GM23248 (cell line): ENCODE data around the gene PLA2G2C. TPM values are rescaled to one million over a fixed set of nuclear protein-coding genes. Genes with fewer than 3 reads are reported as not detected.

ENCODE experiments used
- DNase-seq: peaks from one replicate; pipeline ENCODE4 v3.0.0-alpha.2; 2015
- H2AFZ ChIP-seq: fragments of 200-600 bp; sonication (generic); 2 replicates; pipeline ENCODE4 v1.6.1; 2016; ENCODE audit warnings: antibody characterized with exemption
- H3F3A ChIP-seq: fragments of 200-600 bp; sonication (generic); 2 replicates; pipeline ENCODE4 v1.6.1; 2016; ENCODE audit warnings: mild to moderate bottlenecking, antibody characterized with exemption, mixed run types; ENCODE audit not compliant: insufficient read depth
- H3K27ac ChIP-seq: fragments of 200-600 bp; sonication (generic); 2 replicates; pipeline ENCODE4 v1.5.1; 2016; ENCODE audit warnings: mild to moderate bottlenecking
- H3K27me3 ChIP-seq: fragments of 200-600 bp; sonication (generic); replicated peaks from 2 replicates; pipeline ENCODE4 v1.6.1; 2016; ENCODE audit warnings: mild to moderate bottlenecking; ENCODE audit not compliant: insufficient read depth
- H3K36me3 ChIP-seq: fragments of 200-600 bp; sonication (generic); 2 replicates; pipeline ENCODE4 v1.6.1; 2016; ENCODE audit warnings: low read depth, mild to moderate bottlenecking
- H3K4me1 ChIP-seq: fragments of 200-600 bp; sonication (generic); 2 replicates; pipeline ENCODE4 v1.6.1; 2016; ENCODE audit warnings: mild to moderate bottlenecking; ENCODE audit not compliant: insufficient read depth
- H3K4me2 ChIP-seq: fragments of 200-600 bp; sonication (generic); one replicate; pipeline ENCODE4 v1.6.1; 2016; ENCODE audit warnings: mild to moderate bottlenecking; ENCODE audit not compliant: unreplicated experiment
- H3K4me3 ChIP-seq: fragments of 200-600 bp; sonication (generic); 2 replicates; pipeline ENCODE4 v1.5.1; 2016; ENCODE audit warnings: mild to moderate bottlenecking
- H3K79me2 ChIP-seq: fragments of 200-600 bp; sonication (generic); 2 replicates; pipeline ENCODE4 v1.6.1; 2016; ENCODE audit warnings: mild to moderate bottlenecking; ENCODE audit not compliant: insufficient read depth
- H3K9ac ChIP-seq: fragments of 200-600 bp; sonication (generic); 2 replicates; pipeline ENCODE4 v1.6.1; 2016; ENCODE audit warnings: mild to moderate bottlenecking
- H3K9me2 ChIP-seq: fragments of 200-600 bp; sonication (generic); 2 replicates; pipeline ENCODE4 v1.6.1; 2016; ENCODE audit warnings: mixed run types, mild to moderate bottlenecking, moderate library complexity; ENCODE audit not compliant: insufficient read depth
- H3K9me3 ChIP-seq: fragments of 200-600 bp; sonication (generic); one replicate; pipeline ENCODE4 v1.6.1; 2017; ENCODE audit warnings: low read depth
- H4K20me1 ChIP-seq: fragments of 200-600 bp; sonication (generic); 2 replicates; pipeline ENCODE4 v1.6.0; 2016; ENCODE audit not compliant: insufficient read depth
- EZH2 ChIP-seq: fragments of 200-600 bp; sonication (generic); IDR thresholded peaks from 2 replicates; pipeline ENCODE4 v1.6.1; 2018; ENCODE audit warnings: antibody characterized with exemption, mild to moderate bottlenecking; ENCODE audit not compliant: insufficient read depth, poor library complexity, severe bottlenecking
- EZH2phosphoT487 ChIP-seq: fragments of 200-600 bp; sonication (generic); IDR thresholded peaks from 2 replicates; pipeline ENCODE4 v1.6.1; 2018; ENCODE audit warnings: antibody characterized with exemption, moderate library complexity, mild to moderate bottlenecking, low read depth; ENCODE audit not compliant: insufficient read depth
- WGBS, 2 experiments: methylation state at CpG; one replicate each; pipeline ENCODE4 v1.1.6; 2015 to 2017; ENCODE audit warnings: low lambda C conversion rate in 2 of 2, low coverage in 1 of 2; ENCODE audit errors: missing lambda C conversion rate in 2 of 2; 5-methylcytosine and 5-hydroxymethylcytosine counted together
- in situ Hi-C: fragments of 300-500 bp; cut with MboI; formaldehyde crosslinking; loops from 2 replicates; pipeline ENCODE4 v1.15.0; 2020
- polyA plus RNA-seq: library from polyadenylated mRNA; unstranded; fragments of >200 nt; fragmentation: Nextera tagmentation; extraction: Ambion mirVana; gene quantifications from 2 replicates; pipeline ENCODE4 v1.2.1, GENCODE V29; 2016
- total RNA-seq: library from RNA; depleted of rRNA; stranded (reverse); fragments of >200 nt; shearing (Covaris generic); gene quantifications from 2 replicates; pipeline ENCODE4 v1.2.3, GENCODE V29; 2014

The PLA2G2C gene
- total and polyA plus RNA-seq, 2 experiments from 2014 or later: not detected

- TF ChIP-seq EZH2 (no peak), EZH2phosphoT487 (no peak)
- H3K9me2 ChIP-seq: no peaks in the 10 kb centered on the region
- H3K79me2 ChIP-seq: no peaks in the 10 kb centered on the region
- H3K27me3 ChIP-seq: peaks cover 59% of the 10 kb centered on the region
- DNase-seq: no peak
- H3K4me1 ChIP-seq: no peaks in the 10 kb centered on the region
- H2AFZ ChIP-seq: no peak overlapping the region
- H3K27ac ChIP-seq: no peak overlapping the region
- H3K4me2 ChIP-seq: no peak overlapping the region
- H3K36me3 ChIP-seq: no peaks in the 10 kb centered on the region
- in situ Hi-C loops: no loop called here
- H3K9ac ChIP-seq: no peak overlapping the region
- H3F3A ChIP-seq: no peaks in the 10 kb centered on the region
- WGBS, 2 experiments: 37 to 44% methylated on average over 2 of the region's 2 CpGs
- H3K4me3 ChIP-seq: no peak overlapping the region
- H4K20me1 ChIP-seq: no peaks in the 10 kb centered on the region
- no peaks in the 10 kb centered on the region for H3K9me3 ChIP-seq
Observed at GRCh38 chr1:20179371-20180128, 6.8 kb downstream of the PLA2G2C start.

DNA sequence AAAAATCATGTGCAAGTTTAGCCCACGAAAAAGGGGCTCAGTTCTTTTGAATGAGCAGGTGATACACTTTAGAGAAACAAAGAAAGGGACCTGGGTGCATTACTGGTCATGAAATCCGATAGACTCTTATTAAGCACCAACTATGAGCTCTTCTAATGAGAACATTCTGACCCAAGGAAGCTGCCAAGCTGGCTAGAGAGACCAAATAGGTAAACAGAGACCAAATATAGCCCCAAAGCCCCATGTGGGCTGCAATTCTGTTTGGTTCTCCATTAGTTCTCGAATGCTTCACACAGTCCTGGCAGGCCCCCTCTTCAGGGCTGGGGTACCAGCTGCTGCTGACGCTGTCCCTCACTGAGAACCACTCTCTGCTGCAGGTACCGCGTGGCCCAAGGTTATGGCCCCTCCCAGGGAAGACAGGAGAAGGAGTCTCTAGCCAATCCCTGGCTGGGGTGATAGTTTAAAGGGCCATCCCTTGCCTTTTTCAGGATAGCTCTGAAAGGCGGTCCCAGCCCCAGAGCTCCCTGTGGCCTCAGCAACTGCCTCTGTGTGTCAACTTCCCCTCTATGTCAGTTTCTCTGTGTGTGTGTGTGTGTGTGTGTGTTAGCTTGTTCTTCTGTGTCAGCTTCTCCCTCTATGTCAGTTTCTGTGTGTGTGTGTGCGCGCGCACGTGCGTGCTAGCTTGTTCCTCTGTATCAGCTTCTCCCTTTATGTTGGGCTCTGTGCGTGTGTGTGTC is 7.5 kb downstream of the PLA2G2C start:
- no peak overlapping the region for H3K27ac ChIP-seq
- no peaks in the 10 kb centered on the region for H3K9me2 ChIP-seq
- H3K4me2 ChIP-seq: no peak overlapping the region
- no peak overlapping the region for H2AFZ ChIP-seq
- H3K79me2 ChIP-seq: no peaks in the 10 kb centered on the region
- no peaks in the 10 kb centered on the region for H3K4me1 ChIP-seq
- in situ Hi-C loops: no loop called here
- TF ChIP-seq EZH2: no peak
- TF ChIP-seq EZH2phosphoT487: no peak
- 63 to 66% methylated on average over 13 of the region's 13 CpGs for WGBS, 2 experiments
- H3K4me3 ChIP-seq: no peak overlapping the region
- H3K27me3 ChIP-seq: peaks cover 59% of the 10 kb centered on the region
- no peaks in the 10 kb centered on the region for H4K20me1 ChIP-seq
- no peaks in the 10 kb centered on the region for H3K9me3 ChIP-seq
- no peak overlapping the region for H3K9ac ChIP-seq
- DNase-seq: no peak
- no peaks in the 10 kb centered on the region for H3F3A ChIP-seq
- no peaks in the 10 kb centered on the region for H3K36me3 ChIP-seq

GRCh38 chr1:20174937-20175666 is 11.2 kb downstream of the PLA2G2C start:
- Histone ChIP-seq H3K27me3 (peaks cover 30% of the 10 kb centered on the region), H3F3A (no peaks in the 10 kb centered on the region), H4K20me1 (no peaks in the 10 kb centered on the region), H3K27ac (no peak overlapping the region), H3K4me3 (no peak overlapping the region), H3K79me2 (no peaks in the 10 kb centered on the region), H3K36me3 (no peaks in the 10 kb centered on the region), H3K4me1 (no peaks in the 10 kb centered on the region), H3K4me2 (no peak overlapping the region), H3K9me3 (no peaks in the 10 kb centered on the region), H3K9me2 (no peaks in the 10 kb centered on the region), H2AFZ (no peak overlapping the region), H3K9ac (no peak overlapping the region)
- WGBS, 2 experiments: 43 to 45% methylated on average over 9 of the region's 9 CpGs
- peak; percentile 29 for DNase-seq
- TF ChIP-seq EZH2phosphoT487 (no peak), EZH2 (no peak)
- in situ Hi-C loops: no loop called here

DNA sequence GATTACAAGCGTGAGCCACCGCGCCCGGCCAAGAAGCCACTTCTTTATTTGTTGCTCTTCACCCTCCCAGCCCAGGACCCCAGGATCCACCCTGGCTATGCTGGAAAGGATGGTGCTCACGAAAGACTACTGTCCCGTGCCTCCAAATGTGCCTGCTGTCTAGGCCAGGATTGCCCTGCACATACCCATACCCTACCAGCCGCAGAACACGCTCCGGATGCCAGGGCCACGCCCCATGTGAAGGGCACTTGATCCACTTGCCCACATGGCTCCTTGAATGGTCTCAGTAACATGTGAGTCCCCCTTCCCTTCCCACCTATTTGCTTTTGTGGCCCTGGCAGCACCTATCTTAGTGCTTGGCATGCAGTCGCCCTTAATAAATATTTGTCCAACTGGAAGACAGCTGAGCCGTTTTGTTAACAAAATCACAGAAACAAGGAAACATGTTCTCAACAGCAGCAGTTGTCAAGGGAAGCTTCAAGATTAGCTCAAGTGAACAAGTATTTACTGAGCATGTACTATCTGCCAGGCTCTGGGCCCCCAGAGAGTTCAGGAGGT is 14.2 kb downstream of the PLA2G2C start:
- in situ Hi-C loops: no loop called here
- H3K9me2 ChIP-seq: no peaks in the 10 kb centered on the region
- H3K9ac ChIP-seq: no peak overlapping the region
- H3K27me3 ChIP-seq: peaks cover 11% of the 10 kb centered on the region; the same call in 1 of the 2 replicates
- no peak for DNase-seq
- H3K27ac ChIP-seq: no peak overlapping the region
- no peaks in the 10 kb centered on the region for H3K4me1 ChIP-seq
- TF ChIP-seq EZH2 (no peak), EZH2phosphoT487 (no peak)
- no peak overlapping the region for H2AFZ ChIP-seq
- no peak overlapping the region for H3K4me2 ChIP-seq
- H3K9me3 ChIP-seq: no peaks in the 10 kb centered on the region
- no peaks in the 10 kb centered on the region for H3K36me3 ChIP-seq
- no peaks in the 10 kb centered on the region for H4K20me1 ChIP-seq
- 94 to 95% methylated on average over 12 of the region's 12 CpGs for WGBS, 2 experiments
- no peak overlapping the region for H3K4me3 ChIP-seq
- no peaks in the 10 kb centered on the region for H3K79me2 ChIP-seq
- H3F3A ChIP-seq: no peaks in the 10 kb centered on the region
